ENCODE data around the gene APOBEC3A.
"Not testable (repeated sequence)": the region's sequence is repeated elsewhere in the genome, so short reads cannot be mapped to it uniquely, and the experiment has no call there.

The APOBEC3A gene

GRCh38 chr22:38943201-38943600 lies 14.2 kb upstream of the APOBEC3A start:
- no peak for DNase-seq (ENCODE audit: low spot score)

GRCh38 chr22:38943882-38944281 lies 13.5 kb upstream of the APOBEC3A start:
- DNase-seq (ENCODE audit: low spot score): no peak

DNA sequence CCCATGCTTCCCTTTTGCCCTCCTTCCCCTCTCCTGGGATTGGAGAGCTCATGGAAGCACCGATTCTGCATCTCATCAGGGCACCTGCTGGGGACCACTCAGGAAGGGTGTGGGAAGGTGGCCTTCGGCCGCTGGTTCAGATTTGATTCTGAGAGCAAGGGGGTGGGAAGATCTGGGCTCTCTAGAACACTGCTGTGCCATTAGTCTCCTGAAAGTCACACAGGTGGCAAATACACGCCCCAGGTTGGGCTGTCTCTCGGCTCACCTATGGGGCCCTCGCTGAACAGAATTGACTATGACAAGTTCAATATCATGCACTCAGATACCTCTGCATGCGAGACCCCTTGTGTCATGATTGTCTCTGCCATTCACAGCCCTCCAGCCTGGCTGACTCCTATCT lies 12.8 kb upstream of the APOBEC3A start:
- no peak for DNase-seq (ENCODE audit: low spot score)

DNA sequence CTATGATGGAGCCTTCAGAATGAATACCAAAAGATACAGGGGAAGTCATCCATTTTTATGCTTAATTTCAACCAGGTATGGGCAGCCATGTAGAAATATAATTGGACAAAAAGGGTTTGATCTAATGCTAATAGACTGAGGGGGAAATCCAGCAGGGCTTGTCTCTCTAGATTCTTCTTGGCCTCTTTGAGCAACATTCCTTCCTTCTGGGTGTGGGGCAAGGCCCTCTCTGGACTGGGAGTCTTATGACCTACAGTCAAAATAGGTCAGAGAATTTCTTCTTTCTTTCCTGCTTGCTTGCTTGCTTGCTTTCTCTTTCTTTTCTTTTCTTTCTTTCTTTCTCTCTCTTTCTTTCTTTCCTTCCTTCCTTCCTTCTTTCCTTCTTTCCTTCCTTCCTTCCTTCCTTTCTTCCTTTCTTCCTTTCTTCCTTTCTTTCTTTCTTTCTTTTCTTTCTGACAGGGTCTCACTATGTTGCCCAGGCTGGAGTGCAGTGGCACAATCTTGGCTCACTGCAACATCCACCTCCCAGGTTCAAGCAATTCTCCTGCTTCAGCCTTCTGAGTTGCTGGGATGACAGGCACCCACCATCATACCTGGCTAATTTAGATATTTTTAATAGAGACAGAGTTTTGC lies 11.6 kb upstream of the APOBEC3A start:
- DNase-seq (ENCODE audit: low spot score): not testable (repeated sequence)

DNA sequence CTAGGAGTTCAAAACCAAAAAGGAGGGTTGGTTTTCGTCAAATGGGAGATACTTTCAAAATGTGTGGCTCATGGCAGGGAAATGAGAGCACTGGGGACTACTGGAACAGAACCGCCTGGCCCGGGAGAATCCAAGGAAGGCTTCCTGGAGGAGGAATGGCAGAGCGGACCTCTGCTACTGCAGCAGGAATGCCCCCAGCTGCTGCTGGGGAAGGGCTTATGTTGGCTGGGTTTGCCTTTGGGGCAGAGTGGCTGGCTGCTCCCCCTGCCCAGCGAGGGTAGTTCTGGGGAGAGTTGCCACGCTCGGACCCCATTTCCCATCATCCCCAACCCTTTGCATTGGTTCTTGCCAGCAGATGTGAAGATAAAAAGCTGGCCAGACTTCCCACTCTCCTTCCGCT lies 10.6 kb upstream of the APOBEC3A start:
- no peak for DNase-seq (ENCODE audit: low spot score)

- DNase-seq (ENCODE audit: low spot score): no peak
Measured at GRCh38 chr22:38947321-38948140, 9.9 kb upstream of the APOBEC3A start.

DNA sequence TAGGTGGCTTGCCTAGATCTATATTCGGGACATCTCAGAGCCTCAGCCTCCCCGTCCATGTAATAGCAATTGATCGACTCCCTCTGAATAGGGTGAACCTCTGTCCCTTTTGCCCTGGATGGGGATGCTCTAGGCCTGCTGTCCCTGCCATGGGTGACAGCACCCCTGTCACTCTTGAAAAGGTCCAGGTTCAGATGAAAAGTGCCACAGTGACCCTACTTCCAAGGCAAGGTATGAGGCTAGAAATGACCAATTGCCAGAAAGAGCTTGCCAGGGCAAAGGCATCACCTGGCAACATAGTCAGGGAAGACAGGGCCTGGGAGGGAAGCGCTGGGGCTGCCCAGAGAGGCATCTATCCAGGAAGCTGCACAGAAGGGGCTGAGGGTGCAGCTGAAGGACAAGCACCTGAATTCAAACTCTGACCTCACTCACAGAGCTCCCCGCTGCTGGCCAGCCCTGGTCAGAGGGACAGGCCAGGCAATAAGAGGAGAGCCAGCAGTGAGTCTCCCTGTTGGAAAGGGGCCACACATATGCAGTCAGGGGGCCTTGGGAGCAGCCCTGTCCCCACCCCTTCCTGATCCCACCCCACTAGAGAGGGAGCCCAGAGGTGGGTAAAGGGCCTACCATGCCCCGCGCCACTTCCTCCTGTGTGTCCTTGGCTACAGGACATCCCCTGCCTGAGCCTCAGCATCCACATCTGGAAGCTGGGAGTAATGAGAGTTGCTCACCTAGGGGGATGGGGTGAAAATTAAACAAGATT lies 9.0 kb upstream of the APOBEC3A start:
- DNase-seq (ENCODE audit: low spot score): no peak

DNA sequence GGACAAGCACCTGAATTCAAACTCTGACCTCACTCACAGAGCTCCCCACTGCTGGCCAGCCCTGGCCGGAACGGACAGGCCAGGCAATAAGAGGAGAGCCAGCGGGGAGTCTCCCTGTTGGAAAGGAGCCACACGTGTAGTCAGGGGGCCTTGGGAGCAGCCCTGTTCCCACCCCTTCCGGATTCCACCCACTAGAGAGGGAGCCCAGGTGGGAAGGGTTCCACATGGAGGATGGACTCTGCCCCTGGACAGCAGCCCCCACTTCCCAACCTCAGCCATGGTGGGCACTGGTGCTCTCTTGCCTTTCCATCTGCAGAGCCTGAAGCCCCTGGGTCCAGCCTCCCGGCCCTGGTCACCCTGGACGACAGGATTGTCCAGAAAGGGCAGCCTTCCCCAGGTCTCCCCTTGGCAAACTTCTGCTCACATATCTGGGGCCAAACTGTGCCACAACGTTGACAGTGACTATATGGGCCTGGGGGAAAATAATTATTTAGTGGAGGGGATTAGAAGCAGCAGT lies 7.5 kb upstream of the APOBEC3A start:
- no peak for DNase-seq (ENCODE audit: low spot score)

- no peak for DNase-seq (ENCODE audit: low spot score)
Measured at GRCh38 chr22:38950527-38951295, 6.7 kb upstream of the APOBEC3A start.

- no peak for DNase-seq (ENCODE audit: low spot score)
Measured at GRCh38 chr22:38951734-38952133, 5.7 kb upstream of the APOBEC3A start.

DNA sequence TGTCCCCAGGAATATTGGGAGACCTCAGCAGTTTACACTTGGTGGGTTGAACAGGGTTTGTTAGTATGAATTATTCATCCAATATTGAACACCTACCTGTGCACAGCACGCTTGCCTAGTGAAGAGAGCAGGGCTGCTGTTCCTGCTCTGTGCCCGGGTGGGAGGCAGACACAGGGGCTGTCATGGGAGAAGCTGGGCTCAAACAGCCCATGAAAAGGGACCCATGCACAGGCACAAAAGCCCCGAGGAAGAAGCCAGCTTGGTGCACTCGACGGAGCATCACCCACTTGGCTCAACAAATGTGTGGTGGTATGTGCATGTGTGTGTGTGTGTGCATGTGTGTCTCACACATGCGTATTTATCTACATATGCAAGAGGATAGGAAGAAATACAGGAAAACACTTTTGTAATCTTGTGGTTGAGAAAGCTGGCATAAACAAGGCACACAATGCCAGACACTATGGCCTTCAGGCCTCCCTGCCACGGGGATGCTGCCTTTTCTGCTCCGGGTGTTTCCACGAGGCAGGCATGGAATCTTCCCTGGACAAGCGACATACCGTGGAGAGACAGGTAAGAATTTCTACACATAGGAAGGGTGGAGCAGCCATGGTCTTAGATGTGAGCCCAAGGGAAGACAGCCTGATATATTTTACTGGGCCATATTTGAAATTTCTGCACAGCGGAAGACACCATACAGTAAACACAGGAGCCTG lies 5.0 kb upstream of the APOBEC3A start:
- no peak for DNase-seq (ENCODE audit: low spot score)

- DNase-seq (ENCODE audit: low spot score): peak; percentile 47
Measured at GRCh38 chr22:38953091-38953490, 4.3 kb upstream of the APOBEC3A start.

GRCh38 chr22:38953577-38954413 lies 3.6 kb upstream of the APOBEC3A start:
- peak; percentile 42 for DNase-seq (ENCODE audit: low spot score)

DNA sequence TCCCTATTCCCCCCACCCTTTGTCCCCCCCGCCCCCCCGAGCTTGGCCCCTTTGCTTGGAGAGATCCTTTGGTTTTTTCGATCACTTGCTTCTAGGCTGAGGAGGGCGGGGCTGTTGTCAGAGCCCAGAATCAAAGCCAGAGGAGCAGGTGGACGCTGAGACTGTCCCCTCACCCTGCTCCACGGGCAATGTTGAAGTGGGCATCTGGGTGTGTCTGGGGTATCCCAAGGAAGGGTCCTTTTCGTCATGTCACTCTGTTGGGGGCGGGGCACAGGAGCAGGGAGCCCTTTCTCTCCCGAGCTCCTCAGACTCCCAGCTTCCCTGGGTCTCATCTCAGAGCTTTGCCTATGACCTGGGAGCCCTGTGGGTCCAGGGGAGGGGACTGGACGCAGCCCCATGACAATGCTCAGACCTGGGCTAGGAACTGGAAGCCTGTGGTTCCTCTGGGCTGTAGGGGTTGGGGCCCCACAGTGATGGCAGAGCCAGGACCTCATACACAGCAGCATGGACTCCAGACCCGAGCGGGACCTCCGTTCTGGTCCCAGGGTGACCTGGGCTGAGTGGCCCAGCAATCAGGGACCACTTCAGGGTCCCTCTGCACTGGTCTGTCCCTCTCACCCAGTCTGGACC lies 2.9 kb upstream of the APOBEC3A start:
- no peak for DNase-seq (ENCODE audit: low spot score)

DNA sequence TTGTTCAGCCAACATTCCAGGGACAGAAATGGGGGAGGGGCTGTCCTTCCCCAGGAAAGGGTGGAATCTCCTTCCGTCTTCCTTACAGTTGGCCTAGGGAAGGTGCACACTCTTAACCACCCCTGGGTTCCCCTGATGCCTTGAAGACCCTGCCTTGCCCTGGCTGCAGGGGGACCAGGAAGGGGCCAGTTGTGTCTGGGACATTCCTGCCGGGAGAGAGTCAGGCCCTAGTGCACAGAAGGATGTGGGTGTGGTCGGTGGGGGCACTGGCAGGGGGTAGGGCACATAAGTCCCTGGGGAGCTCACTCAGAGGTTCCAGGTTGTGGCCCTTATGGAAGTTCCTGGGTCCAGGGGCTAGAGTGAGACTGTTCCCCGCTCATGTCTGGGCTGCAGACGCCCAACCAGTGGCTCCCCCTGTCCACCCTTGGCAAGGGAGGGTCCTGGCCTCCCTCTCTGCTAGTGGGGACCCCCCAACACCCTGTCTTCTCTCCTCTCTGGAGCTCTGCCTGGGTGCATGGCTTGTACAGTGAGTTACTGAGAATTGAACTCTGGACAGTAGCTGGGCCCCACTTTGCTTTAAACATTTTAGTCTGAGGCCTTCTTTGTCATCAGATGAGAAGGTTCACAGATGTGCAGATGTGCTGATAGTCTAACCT lies 2.0 kb upstream of the APOBEC3A start:
- DNase-seq (ENCODE audit: low spot score): peak; percentile 55

- DNase-seq (ENCODE audit: low spot score): no peak
Measured at GRCh38 chr22:38955926-38956325, 1.5 kb upstream of the APOBEC3A start.

- no peak for DNase-seq (ENCODE audit: low spot score)
Measured at GRCh38 chr22:38956551-38956950, 858 bp upstream of the APOBEC3A start.

DNA sequence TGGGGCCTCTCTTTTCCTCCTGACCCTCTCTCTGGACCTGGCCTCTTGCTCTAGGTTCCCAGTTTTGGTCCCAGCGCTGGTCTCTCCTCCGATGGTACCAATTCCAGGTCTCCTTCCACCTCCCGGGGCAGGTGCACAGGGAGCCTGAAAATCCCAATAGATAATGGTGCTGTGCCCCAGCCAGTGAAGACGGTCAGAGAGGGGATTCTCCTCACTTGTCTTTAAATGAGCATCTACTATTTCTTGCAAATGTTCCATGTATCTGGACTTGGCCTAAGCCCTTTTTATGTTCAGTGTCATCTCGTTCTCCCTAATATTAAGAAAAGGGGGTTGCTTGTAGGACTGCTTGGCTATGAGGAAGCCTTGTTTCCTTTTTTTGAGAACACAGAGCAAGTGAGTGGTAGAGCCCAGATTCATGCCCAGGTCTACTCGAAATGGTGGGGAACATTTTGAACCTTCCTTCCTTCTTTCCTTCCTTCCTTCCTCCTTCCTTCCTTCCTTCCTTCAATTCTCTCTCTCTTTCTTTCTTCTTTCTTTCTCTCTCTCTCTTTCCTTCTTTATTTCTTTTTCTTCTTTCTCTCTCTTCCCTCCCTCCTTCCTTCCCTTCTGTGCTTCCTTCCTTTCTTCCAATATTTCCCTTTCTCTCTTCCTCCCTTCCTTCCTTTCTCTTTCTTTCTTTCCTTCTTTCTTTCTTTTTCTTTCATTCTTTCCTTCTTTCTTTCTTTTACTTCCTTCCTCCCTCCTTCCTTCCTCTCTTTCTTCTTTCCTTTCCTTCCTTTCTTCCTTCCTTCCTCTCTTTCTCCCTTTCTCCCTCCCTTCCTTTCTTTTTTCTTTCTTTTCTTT lies 620 bp downstream of the APOBEC3A start:
- DNase-seq (ENCODE audit: low spot score): no peak

- not testable (repeated sequence) for DNase-seq (ENCODE audit: low spot score)
Measured at GRCh38 chr22:38958651-38958943, 1.2 kb downstream of the APOBEC3A start.
